Adipose tissue (tissue), 3 donors: ENCODE measurements around the gene CRYBG1. TPM values are rescaled to one million over a fixed set of nuclear protein-coding genes. Genes with fewer than 3 reads are reported as not detected.

ENCODE experiments used
- polyA plus RNA-seq, 3 donors: library from polyadenylated mRNA; stranded (reverse); fragments of 200-250 nt; gene quantifications; one replicate each; pipeline ENCODE4 v1.2.3, GENCODE V29; 2013
- donor health status: healthy with polysubstance abuse.
- donor health status: Bipolar disorder and iron deficiency.
- donor health status: healthy.

Gene CRYBG1
- polyA plus RNA-seq, 3 donors, result 2.7 to 13.8 (median 3.9) TPM

Other genes starting within 250 kb of the CRYBG1 start
- 10 to 100 TPM in 2 of 3 donors, 1 to 10 TPM in 1; 9.8 to 18.6 (median 11.8) TPM for gene ATG5, start 35.0 kb upstream of the CRYBG1 start, polyA plus RNA-seq